HG03108 (cell line): Measurements from ENCODE around the gene TRAF3.
"Not testable (repeated sequence)": the region's sequence is repeated elsewhere in the genome, so short reads cannot be mapped to it uniquely, and the experiment has no call there.

Experiments
- ATAC-seq: cut with Tn5 transposase; IDR thresholded peaks from one replicate; pipeline ENCODE4 v1.9.1; 2021; ENCODE audit warnings: moderate library complexity; ENCODE audit not compliant: unreplicated experiment

TRAF3 gene

GRCh38 chr14:102826161-102826560 is 48.9 kb downstream of the TRAF3 start:
- no peak for ATAC-seq

GRCh38 chr14:102826751-102827675 is 49.8 kb downstream of the TRAF3 start:
- no peak for ATAC-seq

DNA sequence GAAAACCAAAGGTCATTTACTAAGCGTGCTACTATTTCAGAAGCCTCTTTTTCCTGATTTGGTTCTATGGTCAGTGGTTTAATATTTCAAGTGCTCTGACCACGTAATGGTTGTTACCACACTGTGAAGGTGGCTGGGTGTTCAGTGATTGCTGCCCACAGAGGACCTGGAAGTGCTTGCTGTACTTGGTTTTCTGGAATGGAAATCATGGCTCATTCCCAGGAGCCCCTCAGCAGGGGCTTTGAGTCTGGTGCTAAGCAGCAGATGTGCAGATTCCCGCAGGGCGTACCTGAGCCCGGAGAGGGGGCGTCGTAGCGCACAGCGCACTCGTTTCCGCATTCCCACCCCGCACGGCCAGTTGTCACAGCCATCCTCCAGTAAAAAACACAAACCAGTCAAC is 50.5 kb downstream of the TRAF3 start:
- ATAC-seq = no peak

- ATAC-seq = no peak
Measured at GRCh38 chr14:102828151-102828550, 50.9 kb downstream of the TRAF3 start.

GRCh38 chr14:102829016-102829548 is 51.8 kb downstream of the TRAF3 start:
- no peak for ATAC-seq

DNA sequence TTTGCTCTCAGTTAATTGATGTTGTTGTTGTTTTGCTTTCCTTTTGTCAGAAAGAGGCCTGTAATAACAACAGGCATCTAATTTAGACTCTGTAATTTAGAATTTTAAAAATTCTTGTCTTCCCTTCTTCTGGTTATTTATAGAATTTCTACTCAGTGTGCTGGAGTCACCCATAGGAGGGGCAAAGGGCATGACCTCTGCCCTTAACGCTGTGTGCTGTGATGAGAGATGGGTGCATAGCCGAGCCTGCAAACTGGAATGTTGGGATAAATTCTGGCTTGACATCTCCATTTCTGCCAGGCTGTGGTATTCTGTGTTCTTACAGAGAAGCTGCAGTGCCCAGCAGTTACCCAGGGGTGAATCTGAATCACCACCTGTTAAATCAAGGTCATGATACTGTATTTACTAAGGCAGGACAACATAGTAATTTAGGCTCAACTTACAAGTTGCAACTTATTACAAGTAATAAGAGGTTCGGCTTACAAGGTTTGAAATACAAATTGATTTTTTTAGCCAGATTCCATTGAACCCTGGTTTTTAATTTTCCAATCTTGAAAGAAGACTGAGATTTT is 53.3 kb downstream of the TRAF3 start:
- no peak for ATAC-seq

- no peak for ATAC-seq
Measured at GRCh38 chr14:102831163-102831804, 54.0 kb downstream of the TRAF3 start.

GRCh38 chr14:102833341-102833740 is 56.1 kb downstream of the TRAF3 start:
- ATAC-seq = no peak

DNA sequence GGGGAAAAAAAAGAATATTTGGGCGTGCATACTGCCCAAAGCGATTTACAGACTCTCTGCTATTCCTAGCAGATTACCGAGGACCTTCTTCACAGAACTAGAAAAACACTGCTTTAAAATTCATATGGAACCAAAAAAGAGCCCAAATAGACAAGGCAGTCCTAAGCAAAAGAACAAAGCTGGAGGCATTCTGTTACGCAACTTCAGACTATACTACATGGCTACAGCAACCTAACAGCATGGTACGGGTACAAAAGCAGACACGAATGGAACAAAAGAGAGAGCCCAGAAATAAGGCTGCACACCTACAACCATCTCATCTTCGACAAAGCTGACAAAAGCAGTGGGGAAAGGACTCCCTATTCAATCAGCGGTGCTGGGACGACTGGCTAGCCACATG is 56.7 kb downstream of the TRAF3 start:
- no peak for ATAC-seq

DNA sequence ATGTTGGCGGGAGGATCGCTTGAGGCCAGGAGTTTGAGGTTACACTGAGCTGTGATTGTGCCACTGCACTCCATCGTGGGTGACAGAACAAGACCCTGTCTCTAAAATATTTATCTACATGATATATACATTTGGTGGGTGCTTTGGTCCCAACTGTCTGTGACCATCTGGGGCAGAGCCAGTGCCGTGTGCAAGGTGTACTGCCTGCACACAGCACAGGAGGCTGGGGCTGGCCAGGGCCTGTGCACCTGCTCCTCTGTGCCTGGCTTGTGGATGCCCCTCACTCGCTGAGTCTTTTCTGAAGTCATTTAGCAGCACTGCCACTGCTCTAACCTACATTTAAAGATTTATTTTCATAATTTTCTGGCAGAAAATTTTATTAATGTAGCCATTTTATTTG is 58.7 kb downstream of the TRAF3 start:
- no peak for ATAC-seq

DNA sequence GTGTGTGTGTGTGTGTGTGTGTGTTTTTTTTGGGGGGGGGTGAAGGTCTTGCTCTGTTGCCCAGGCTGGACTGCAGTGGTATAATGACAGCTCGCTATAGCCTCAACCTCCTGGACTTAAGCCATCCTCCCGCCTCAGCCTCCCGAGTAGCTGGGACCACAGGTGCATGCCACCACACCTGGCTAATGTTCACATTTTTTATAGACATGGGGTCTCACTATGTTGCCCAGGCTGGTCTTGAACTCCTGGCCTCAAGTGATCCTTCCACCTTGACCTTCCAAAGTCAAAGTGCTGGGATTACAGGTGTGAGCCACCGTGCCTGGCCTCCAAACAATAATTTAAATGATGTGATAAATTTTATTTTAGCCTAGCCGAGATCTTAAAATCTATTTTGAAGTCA is 59.9 kb downstream of the TRAF3 start:
- ATAC-seq = not testable (repeated sequence)

- ATAC-seq = no peak
Measured at GRCh38 chr14:102838501-102838900, 61.3 kb downstream of the TRAF3 start.

GRCh38 chr14:102840115-102840514 is 62.9 kb downstream of the TRAF3 start:
- no peak for ATAC-seq

DNA sequence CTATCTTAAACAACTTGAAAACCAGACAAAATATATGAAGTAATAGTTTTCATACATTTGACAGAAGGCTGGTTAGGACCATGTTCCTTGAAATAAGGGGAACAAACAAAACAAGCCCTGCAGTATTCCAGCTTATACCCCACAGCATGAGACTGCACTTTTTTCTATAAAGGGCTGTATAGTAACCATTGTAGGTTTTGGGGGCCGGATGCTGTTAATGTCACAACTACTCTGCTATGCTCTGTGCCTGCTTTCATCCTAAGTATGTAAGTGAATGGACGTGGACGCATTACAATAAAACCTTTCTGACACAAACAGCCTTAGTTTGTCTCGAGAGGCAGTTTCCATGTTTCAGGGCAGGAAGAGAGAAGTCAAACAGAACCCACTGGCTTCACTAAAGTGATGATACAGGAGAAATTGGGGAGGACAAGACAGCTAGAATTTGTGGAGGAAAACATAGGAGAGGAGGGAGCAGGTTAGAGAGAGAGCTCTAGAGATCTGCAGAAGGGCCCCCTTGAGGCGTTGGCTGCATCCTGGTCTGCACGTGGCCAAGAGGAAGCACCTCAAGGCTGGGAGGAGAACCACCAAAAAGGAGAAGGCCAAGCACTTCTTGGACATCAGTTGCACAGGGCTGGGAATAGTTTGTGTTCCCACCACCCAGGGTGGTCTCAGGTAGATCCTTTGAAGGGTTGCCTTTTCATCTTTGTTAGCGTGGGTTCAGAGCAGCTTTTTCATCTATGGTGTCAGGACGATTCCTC is 63.7 kb downstream of the TRAF3 start:
- ATAC-seq = no peak

DNA sequence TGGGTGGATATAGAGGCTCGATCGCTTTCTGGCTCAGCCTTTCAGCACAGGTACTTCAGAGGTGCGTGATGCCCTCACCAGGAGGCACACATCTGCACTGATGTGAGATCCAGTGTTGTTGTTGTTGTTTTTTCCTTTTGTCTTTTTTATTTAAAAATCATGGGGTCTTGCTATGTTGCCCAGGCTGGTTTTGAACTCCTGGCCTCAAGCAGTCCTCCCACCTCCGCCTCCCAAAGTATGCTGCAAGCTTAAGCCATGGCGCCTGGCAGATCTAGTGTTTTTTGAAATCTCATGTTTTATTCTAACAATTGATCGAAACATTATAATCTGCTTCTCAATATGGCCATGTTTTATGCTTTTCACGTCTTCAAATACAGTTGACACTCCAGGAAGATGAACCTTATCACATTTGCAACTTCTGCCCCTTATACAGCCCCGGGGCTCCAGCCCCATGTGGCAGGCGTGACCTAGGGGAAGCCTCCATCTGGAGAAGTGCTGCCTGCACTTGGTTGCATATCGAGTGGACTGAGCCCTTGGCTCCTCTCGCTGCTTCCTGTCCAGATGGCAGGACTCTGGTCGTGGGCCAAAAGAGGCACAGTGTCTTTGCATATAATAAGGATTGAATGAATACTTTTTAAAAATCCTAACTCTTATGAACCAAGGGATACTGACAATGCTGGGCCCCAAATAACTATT is 71.7 kb downstream of the TRAF3 start:
- no peak for ATAC-seq

DNA sequence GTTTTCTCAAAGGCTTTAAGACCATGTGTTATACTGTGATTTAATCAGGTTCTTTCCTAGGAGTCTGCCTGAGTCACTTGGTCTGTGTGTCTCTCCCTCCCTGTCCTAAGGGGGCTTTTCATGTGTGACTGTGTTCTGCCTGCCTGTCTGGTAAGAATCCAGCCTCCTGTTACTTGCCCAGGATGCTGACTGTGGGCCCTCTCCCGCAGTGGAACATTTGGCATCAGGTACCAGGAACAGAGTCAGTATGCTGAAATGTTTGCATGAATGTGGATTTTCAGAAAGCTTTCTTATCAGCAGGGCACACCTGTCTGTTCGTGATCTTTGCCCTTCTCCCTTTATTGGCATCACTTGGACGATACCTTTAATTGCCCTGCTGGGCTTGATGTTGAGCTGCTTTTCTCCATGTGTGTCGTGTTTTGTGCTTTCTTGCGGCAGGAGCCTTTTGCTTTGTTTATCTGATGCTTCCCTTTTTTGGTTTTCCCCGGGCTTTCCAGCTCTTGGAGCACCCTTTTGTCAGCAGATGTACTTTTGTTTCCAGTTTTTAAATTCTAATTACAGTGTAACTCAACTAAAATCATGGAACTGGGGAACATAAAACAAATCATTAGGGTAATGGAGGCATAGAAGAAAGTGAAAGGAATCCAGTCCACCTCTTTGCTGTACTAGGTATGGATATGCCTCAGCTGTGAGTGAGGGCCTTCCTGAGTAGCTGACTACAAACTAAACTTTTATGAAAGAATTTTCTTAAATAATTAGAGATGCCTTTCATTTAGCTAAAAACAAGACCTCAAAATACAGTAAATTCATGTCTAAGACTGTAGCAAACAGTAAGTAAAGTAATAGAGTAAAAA is 72.5 kb downstream of the TRAF3 start:
- ATAC-seq = no peak

- no peak for ATAC-seq
Measured at GRCh38 chr14:102853648-102854047, 76.4 kb downstream of the TRAF3 start.

DNA sequence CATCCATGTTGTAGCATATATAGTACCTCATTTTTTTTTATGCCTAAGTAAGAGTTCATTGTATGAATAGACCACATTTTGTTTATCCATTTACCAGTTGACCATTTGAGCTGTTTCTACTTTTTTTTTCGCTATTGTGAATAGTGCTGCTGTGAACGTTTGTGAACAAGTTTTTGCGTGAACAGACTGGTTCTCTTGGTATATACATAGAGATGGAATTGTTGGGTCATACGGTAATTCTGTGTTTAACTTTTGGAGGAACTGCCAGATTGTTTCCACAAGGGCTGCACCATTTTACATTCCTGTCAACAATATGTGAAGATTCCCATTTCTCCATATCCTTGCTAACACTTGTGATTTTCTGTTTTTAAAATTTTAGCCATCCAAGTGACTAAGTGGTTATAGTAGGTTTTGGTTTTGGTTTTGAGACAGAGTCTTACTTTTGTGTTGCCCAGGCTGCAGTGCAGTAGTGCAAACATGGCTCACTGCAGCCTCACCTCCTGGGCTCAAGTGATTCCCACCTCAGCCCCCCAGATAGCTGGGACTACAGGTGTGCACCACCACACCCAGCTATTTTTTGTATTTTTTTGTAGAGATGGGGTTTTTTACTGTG is 76.9 kb downstream of the TRAF3 start:
- ATAC-seq = no peak

- ATAC-seq = no peak
Measured at GRCh38 chr14:102856179-102856578, 78.9 kb downstream of the TRAF3 start.
